DOHH2 (cell line): Measurements from ENCODE around the gene LRIG2.

ENCODE experiments used
- CTCF ChIP-seq: fragments of 200-600 bp; sonication (generic); IDR thresholded peaks from one replicate; pipeline ENCODE4 v1.5.1; 2014; ENCODE audit warnings: antibody characterized with exemption, mild to moderate bottlenecking, low read depth, low read length; ENCODE audit not compliant: poor library complexity, severe bottlenecking
- EZH2phosphoT487 ChIP-seq: fragments of 200-600 bp; sonication (generic); IDR thresholded peaks from 2 replicates; pipeline ENCODE4 v1.6.1; 2017; ENCODE audit warnings: borderline replicate concordance, mild to moderate bottlenecking, antibody characterized with exemption, low read length, moderate library complexity, mixed read lengths

GRCh38 chr1:113103977-113104376 is 31.0 kb downstream of the LRIG2 start:
- no peak for TF ChIP-seq CTCF
- TF ChIP-seq EZH2phosphoT487 = no peak
